ENCODE results near the gene DNM3. TPM values are rescaled to one million over a fixed set of nuclear protein-coding genes. Genes with fewer than 3 reads are reported as not detected.
"Not testable (repeated sequence)": the region's sequence is repeated elsewhere in the genome, so short reads cannot be mapped to it uniquely, and the experiment has no call there.

The DNM3 gene
- total and polyA plus RNA-seq, 10 of the 15 experiments (the other 5 are each of a cell fraction or from before 2014, with no cell fraction given): 0.03 to 1.5 (median 0.08) TPM; not detected in 3

DNA sequence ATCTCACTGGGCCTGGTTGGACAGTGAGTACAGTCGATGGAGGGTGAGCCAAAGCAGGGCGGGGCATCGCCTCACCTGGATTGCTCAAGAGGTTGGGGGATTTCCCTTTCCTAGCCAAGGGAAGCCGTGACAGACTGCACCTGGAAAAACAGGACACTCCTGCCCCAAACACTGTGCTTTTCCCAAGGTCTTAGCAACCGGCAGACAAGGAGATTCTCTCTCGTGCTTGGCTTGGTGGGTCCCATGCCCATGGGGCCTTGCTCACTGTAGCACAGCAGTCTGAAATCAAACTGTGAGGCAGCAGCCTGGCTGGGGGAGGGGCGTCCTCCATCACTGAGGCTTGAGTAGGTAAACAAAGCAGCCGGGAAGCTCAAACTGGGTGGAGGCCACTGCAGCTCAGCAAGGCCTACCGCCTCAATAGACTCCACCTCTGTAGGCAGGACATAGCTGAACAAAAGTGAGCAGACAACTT is 590.5 kb downstream of the DNM3 start:
- POLR2A ChIA-PET: no interaction called here
- CTCF ChIA-PET: interaction anchor here (1.6 to 7.1 kb wide), 2 partner anchors 11 to 429 kb away, joined by 6 to 66 read pairs; partner anchors contain the start of gene PIGC
- Histone ChIP-seq H2AFZ (ENCODE audit: control insufficient read depth, low read depth, low read length) (no peak overlapping the region), H3K36me3 (ENCODE audit: control insufficient read depth in 2 of 2, insufficient read depth in 2 of 2, low read length in 1 of 2) (no peaks in the 10 kb centered on the region), H4K20me1 (ENCODE audit: control insufficient read depth, insufficient read depth) (no peaks in the 10 kb centered on the region), H3K4me1 (ENCODE audit: control insufficient read depth, insufficient read depth, low read length) (peaks cover 8% of the 10 kb centered on the region), H3K4me3 (no peak overlapping the region), H3K27ac (ENCODE audit: control insufficient read depth, insufficient read depth) (no peak overlapping the region), H3K4me2 (ENCODE audit: control insufficient read depth, insufficient read depth) (no peak overlapping the region), H3K27me3 (replicated peaks in 1 of 2; ENCODE audit: control insufficient read depth in 2 of 2, insufficient read depth in 2 of 2, low read length in 1 of 2) (no peaks in the 10 kb centered on the region), H3K79me2 (ENCODE audit: control insufficient read depth, insufficient read depth, low read length) (no peaks in the 10 kb centered on the region), H3K9ac (ENCODE audit: control insufficient read depth, insufficient read depth, low read length) (no peak overlapping the region), H3K9me3 (replicated peaks; ENCODE audit: control insufficient read depth, insufficient read depth, low read length) (no peaks in the 10 kb centered on the region; the same call in 2 of the 3 replicates)
- in situ Hi-C loops (cut with MboI) (loop anchor here (5.0 to 25.0 kb wide), 2 partner anchors 434 to 644 kb away; partner anchors contain the start of gene METTL13), intact Hi-C loops (cut with micrococcal nuclease; ENCODE audit: unreplicated experiment) (no loop called here)
- TF ChIP-seq, protein P1, sequence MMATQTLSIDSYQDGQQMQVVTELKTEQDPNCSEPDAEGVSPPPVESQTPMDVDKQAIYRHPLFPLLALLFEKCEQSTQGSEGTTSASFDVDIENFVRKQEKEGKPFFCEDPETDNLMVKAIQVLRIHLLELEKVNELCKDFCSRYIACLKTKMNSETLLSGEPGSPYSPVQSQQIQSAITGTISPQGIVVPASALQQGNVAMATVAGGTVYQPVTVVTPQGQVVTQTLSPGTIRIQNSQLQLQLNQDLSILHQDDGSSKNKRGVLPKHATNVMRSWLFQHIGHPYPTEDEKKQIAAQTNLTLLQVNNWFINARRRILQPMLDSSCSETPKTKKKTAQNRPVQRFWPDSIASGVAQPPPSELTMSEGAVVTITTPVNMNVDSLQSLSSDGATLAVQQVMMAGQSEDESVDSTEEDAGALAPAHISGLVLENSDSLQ (IDR thresholded peaks at IDR 0.05): no peak
- TF ChIP-seq BMI1 (IDR thresholded peaks at IDR 0.05; ENCODE audit: borderline replicate concordance): no peak
- TF ChIP-seq SUPT20H (IDR thresholded peaks at IDR 0.05; ENCODE audit: borderline replicate concordance, control insufficient read depth, low read depth, low read length): no peak
- TF ChIP-seq KDM1A (IDR thresholded peaks at IDR 0.05; ENCODE audit: borderline replicate concordance): no peak
- no peak for TF ChIP-seq ZNF207 (IDR thresholded peaks at IDR 0.05; ENCODE audit: borderline replicate concordance)
- no peak for TF ChIP-seq IRF4 (IDR thresholded peaks at IDR 0.05; ENCODE audit: low read depth, low read length)
- no peak for TF ChIP-seq NFYA (IDR thresholded peaks at IDR 0.05; ENCODE audit: borderline replicate concordance, low read depth, low read length)
- TF ChIP-seq CEBPB (IDR thresholded peaks at IDR 0.05; ENCODE audit: borderline replicate concordance in 1 of 2, low read depth in 2 of 2, low read length in 2 of 2): no peak
- TF ChIP-seq MTA3 (IDR thresholded peaks at IDR 0.05; ENCODE audit: borderline replicate concordance, low read length): no peak
- TF ChIP-seq, protein P2, sequence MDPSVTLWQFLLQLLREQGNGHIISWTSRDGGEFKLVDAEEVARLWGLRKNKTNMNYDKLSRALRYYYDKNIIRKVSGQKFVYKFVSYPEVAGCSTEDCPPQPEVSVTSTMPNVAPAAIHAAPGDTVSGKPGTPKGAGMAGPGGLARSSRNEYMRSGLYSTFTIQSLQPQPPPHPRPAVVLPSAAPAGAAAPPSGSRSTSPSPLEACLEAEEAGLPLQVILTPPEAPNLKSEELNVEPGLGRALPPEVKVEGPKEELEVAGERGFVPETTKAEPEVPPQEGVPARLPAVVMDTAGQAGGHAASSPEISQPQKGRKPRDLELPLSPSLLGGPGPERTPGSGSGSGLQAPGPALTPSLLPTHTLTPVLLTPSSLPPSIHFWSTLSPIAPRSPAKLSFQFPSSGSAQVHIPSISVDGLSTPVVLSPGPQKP (IDR thresholded peaks at IDR 0.05; ENCODE audit: low read depth, low read length): no peak
- no peak for TF ChIP-seq STAT1 (conservative IDR thresholded peaks at IDR 0.05)
- TF ChIP-seq POLR2A (IDR thresholded peaks at IDR 0.05; ENCODE audit: low read depth, low read length): no peak
- TF ChIP-seq RB1 (IDR thresholded peaks at IDR 0.05; ENCODE audit: borderline replicate concordance): no peak
- no peak for TF ChIP-seq EGR1 (IDR thresholded peaks at IDR 0.05; ENCODE audit: borderline replicate concordance in 1 of 2, low read depth in 2 of 2, low read length in 2 of 2)
- no peak for TF ChIP-seq CBX5 (IDR thresholded peaks at IDR 0.05; ENCODE audit: low read depth)
- no TSS peak for BruUV-seq (replicated peaks)
- RAD21 ChIA-PET (ENCODE audit: unreplicated experiment): interaction anchor here (1.6 kb wide), 1 partner anchor 429 kb away, joined by 4 read pairs; no protein-coding TSS in a partner anchor
- no peak for ATAC-seq
- FAIRE-seq: no peak
- no peak for DNase-seq (ENCODE audit: low read depth, low spot score)
- WGBS (ENCODE audit: insufficient coverage, insufficient replicate concordance, low lambda C conversion rate, missing lambda C conversion rate): 42% methylated on average over 9 of the region's 9 CpGs
- SMC1A ChIA-PET (ENCODE audit: uncharacterized antibody, unreplicated experiment): interaction anchor here (0.6 to 3.2 kb wide), 5 partner anchors 175 to 445 kb away, joined by 3 to 13 read pairs (median 3); no protein-coding TSS in a partner anchor

DNA sequence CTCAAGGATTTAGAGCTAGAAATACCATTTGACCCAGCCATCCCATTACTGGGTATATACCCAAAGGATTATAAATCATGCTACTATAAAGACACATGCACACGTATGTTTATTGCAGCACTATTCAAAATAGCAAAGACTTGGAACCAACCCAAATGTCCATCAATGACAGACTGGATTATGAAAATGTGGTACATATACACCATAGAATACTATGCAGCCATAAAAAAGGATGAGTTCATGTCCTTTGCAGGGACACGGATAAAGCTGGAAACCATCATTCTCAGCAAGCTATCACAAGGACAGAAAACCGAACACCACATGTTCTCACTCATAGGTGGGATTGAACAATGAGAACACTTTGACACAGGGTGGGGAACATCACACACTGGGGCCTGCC is 595.9 kb downstream of the DNM3 start:
- RAD21 ChIA-PET (ENCODE audit: unreplicated experiment); H3K27ac ChIP-seq (ENCODE audit: control insufficient read depth, insufficient read depth); DNase-seq (ENCODE audit: low read depth, low spot score); intact Hi-C loops (cut with micrococcal nuclease; ENCODE audit: unreplicated experiment); POLR2A ChIA-PET; H3K79me2 ChIP-seq (ENCODE audit: control insufficient read depth, insufficient read depth, low read length); H3K36me3 ChIP-seq (ENCODE audit: control insufficient read depth in 2 of 2, insufficient read depth in 2 of 2, low read length in 1 of 2); H3K4me1 ChIP-seq (ENCODE audit: control insufficient read depth, insufficient read depth, low read length); H3K9ac ChIP-seq (ENCODE audit: control insufficient read depth, insufficient read depth, low read length); H3K27me3 ChIP-seq (replicated peaks in 1 of 2; ENCODE audit: control insufficient read depth in 2 of 2, insufficient read depth in 2 of 2, low read length in 1 of 2); H3K4me3 ChIP-seq; H3K9me3 ChIP-seq (replicated peaks; ENCODE audit: control insufficient read depth, insufficient read depth, low read length); CTCF ChIA-PET; ATAC-seq; FAIRE-seq; H3K4me2 ChIP-seq (ENCODE audit: control insufficient read depth, insufficient read depth); H2AFZ ChIP-seq (ENCODE audit: control insufficient read depth, low read depth, low read length); H4K20me1 ChIP-seq (ENCODE audit: control insufficient read depth, insufficient read depth); BruUV-seq (replicated peaks): not testable (repeated sequence)
- SMC1A ChIA-PET (ENCODE audit: uncharacterized antibody, unreplicated experiment): interaction anchor here (0.6 to 1.0 kb wide), 2 partner anchors 225 to 434 kb away, joined by 3 read pairs; no protein-coding TSS in a partner anchor
- WGBS (ENCODE audit: insufficient coverage, insufficient replicate concordance, low lambda C conversion rate, missing lambda C conversion rate): 91% methylated on average over 3 of the region's 3 CpGs
- in situ Hi-C loops (cut with MboI): loop anchor here (25.0 kb wide), 1 partner anchor 650 kb away; the partner anchor contains the start of gene METTL13

Measured in GM12878 (cell line).